Panc1 (cell line): ENCODE data around the gene FBXL17. TPM values are rescaled to one million over a fixed set of nuclear protein-coding genes. Genes with fewer than 3 reads are reported as not detected.

Source experiments
- ATAC-seq: fragments of 200-7000 bp; cut with Tn5 transposase; 2 replicates; pipeline ENCODE4 v1.9.1; 2020; ENCODE audit warnings: mild to moderate bottlenecking, moderate library complexity
- BruUV-seq: library from RNA; stranded (reverse); fragments of 400-500 nt; replicated peaks from 2 replicates; lab custom pipeline; 2021; lab: Mats Ljungman, UMichigan
- CTCF ChIA-PET: fragments of 300-600 bp; sonication (Branson Sonifier 250); formaldehyde crosslinking; loops from one replicate; lab custom pipeline; 2022; ENCODE audit warnings: antibody characterized with exemption; lab: Charles Lee
- POLR2A ChIA-PET: fragments of 300-600 bp; sonication (Branson Sonifier 250); formaldehyde crosslinking; loops from one replicate; lab custom pipeline; 2022; ENCODE audit warnings: antibody characterized with exemption; lab: Charles Lee
- DNase-seq: peaks from one replicate; pipeline ENCODE4 v3.0.0-alpha.2; 2010; ENCODE audit warnings: low read depth, low spot score
- H3K27ac ChIP-seq: 2 replicates; pipeline ENCODE4 v1.5.1; 2011; ENCODE audit warnings: mild to moderate bottlenecking, low read length, inconsistent platforms
- H3K27me3 ChIP-seq: fragments of 200-500 bp; sonication (Bioruptor generic); 2 replicates; pipeline ENCODE4 v1.6.0; 2014; ENCODE audit warnings: low read length, inconsistent platforms; ENCODE audit not compliant: control insufficient read depth, insufficient read depth
- H3K36me3 ChIP-seq: fragments of 200-500 bp; sonication (Bioruptor generic); 2 replicates; pipeline ENCODE4 v1.5.1; 2014; ENCODE audit warnings: inconsistent platforms, mild to moderate bottlenecking, low read length, moderate library complexity; ENCODE audit not compliant: control insufficient read depth, insufficient read depth
- H3K4me1 ChIP-seq: 2 replicates; pipeline ENCODE4 v1.5.1; 2011; ENCODE audit warnings: inconsistent platforms, mild to moderate bottlenecking, low read length, moderate library complexity; ENCODE audit not compliant: control insufficient read depth, insufficient read depth
- H3K4me3 ChIP-seq, 2 experiments: 2 replicates each; pipeline ENCODE4 v1.5.1; 2011 to 2012; ENCODE audit warnings: low read depth in 2 of 2, low read length in 2 of 2, mild to moderate bottlenecking in 2 of 2, inconsistent platforms in 1 of 2, moderate library complexity in 1 of 2
- H3K9me3 ChIP-seq: fragments of 200-500 bp; sonication (Bioruptor generic); 2 replicates; pipeline ENCODE4 v1.5.1; 2014; ENCODE audit warnings: low read depth, mild to moderate bottlenecking, inconsistent platforms, low read length, moderate library complexity; ENCODE audit not compliant: control insufficient read depth, insufficient read depth
- POLR2AphosphoS5 ChIP-seq: IDR thresholded peaks from 2 replicates; pipeline ENCODE4 v1.6.1; 2012; ENCODE audit warnings: mild to moderate bottlenecking, low read depth, low read length, moderate library complexity
- SIN3A ChIP-seq: IDR thresholded peaks from 2 replicates; pipeline ENCODE4 v1.6.1; 2012; ENCODE audit warnings: low read depth, mild to moderate bottlenecking, low read length, moderate library complexity, borderline replicate concordance; ENCODE audit not compliant: insufficient read depth
- TCF7L2 ChIP-seq: IDR thresholded peaks from 2 replicates; pipeline ENCODE4 v1.6.1; 2011; ENCODE audit warnings: mild to moderate bottlenecking, low read depth, low read length, inconsistent platforms
- in situ Hi-C: cut with HindIII; loops from 2 replicates; pipeline ENCODE4 v1.10.0; 2016; ENCODE audit warnings: low sequenced_read_pairs, low pct_unique_long_range_greater_than_20kb
- intact Hi-C: fragments of 100-400 bp; cut with micrococcal nuclease; formaldehyde crosslinking; loops from one replicate; pipeline ENCODE4 v1.10.0; 2022; ENCODE audit not compliant: unreplicated experiment
- total RNA-seq: library from RNA; stranded (reverse); gene quantifications from one replicate; pipeline ENCODE4 v1.2.1, GENCODE V29; 2021; ENCODE audit not compliant: unreplicated experiment
- TF ChIP-seq, protein P1 (sequence below): fragments of 450-650 bp; IDR thresholded peaks from 2 replicates; pipeline ENCODE4 v1.5.1; 2017; ENCODE audit warnings: mild to moderate bottlenecking
- TF ChIP-seq, protein P2 (sequence below), 2 experiments: IDR thresholded peaks; 2 replicates each; pipeline ENCODE4 v1.6.1; 2011 to 2012; ENCODE audit warnings: low read depth in 2 of 2, control low read depth in 1 of 2, low read length in 1 of 2, mild to moderate bottlenecking in 1 of 2, moderate library complexity in 1 of 2; ENCODE audit not compliant: insufficient read depth in 1 of 2

The FBXL17 gene
- total RNA-seq, 1 experiment from 2014 or later = 17.4 TPM

DNA sequence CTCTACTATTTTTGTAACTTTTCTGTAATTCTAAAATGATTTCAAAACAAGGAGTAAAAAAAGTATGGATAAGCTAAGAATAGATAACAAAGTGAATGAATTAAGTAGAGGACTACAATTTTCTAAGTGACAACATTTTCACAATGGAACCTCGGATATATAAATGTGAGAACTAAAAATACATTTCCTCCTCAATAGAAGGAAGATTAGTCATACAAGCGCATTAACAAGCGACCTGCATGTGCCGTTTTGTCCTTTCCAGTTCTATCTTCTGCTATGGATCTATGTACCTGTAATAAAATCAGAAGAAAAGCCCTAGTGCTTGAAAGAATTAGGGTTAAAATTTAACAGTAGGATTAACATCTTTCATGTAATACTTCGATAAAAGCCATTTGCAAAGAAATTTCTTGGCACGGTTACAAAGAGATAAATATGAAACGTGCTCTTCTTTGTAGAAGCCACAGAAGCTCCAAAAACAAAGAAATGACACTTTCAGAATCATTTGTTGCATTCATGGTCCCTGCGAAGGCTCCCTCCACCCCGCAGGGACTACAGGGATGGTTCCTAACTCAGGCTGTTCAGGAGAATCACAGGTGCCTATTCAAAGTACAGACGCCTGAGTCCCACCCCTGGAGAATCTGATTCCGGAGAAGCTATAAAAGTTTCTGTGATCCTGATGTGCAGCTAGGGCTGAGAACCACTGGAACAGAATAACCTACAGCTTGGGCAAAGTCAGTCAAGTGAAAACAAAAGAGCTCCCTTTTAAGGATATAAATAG, 494.5 kb downstream of the FBXL17 start:
- TF ChIP-seq SIN3A = no peak
- TF ChIP-seq, protein P1, sequence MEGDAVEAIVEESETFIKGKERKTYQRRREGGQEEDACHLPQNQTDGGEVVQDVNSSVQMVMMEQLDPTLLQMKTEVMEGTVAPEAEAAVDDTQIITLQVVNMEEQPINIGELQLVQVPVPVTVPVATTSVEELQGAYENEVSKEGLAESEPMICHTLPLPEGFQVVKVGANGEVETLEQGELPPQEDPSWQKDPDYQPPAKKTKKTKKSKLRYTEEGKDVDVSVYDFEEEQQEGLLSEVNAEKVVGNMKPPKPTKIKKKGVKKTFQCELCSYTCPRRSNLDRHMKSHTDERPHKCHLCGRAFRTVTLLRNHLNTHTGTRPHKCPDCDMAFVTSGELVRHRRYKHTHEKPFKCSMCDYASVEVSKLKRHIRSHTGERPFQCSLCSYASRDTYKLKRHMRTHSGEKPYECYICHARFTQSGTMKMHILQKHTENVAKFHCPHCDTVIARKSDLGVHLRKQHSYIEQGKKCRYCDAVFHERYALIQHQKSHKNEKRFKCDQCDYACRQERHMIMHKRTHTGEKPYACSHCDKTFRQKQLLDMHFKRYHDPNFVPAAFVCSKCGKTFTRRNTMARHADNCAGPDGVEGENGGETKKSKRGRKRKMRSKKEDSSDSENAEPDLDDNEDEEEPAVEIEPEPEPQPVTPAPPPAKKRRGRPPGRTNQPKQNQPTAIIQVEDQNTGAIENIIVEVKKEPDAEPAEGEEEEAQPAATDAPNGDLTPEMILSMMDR = no peak
- no peak for TF ChIP-seq POLR2AphosphoS5
- TF ChIP-seq TCF7L2 = no peak
- TF ChIP-seq, protein P2, sequence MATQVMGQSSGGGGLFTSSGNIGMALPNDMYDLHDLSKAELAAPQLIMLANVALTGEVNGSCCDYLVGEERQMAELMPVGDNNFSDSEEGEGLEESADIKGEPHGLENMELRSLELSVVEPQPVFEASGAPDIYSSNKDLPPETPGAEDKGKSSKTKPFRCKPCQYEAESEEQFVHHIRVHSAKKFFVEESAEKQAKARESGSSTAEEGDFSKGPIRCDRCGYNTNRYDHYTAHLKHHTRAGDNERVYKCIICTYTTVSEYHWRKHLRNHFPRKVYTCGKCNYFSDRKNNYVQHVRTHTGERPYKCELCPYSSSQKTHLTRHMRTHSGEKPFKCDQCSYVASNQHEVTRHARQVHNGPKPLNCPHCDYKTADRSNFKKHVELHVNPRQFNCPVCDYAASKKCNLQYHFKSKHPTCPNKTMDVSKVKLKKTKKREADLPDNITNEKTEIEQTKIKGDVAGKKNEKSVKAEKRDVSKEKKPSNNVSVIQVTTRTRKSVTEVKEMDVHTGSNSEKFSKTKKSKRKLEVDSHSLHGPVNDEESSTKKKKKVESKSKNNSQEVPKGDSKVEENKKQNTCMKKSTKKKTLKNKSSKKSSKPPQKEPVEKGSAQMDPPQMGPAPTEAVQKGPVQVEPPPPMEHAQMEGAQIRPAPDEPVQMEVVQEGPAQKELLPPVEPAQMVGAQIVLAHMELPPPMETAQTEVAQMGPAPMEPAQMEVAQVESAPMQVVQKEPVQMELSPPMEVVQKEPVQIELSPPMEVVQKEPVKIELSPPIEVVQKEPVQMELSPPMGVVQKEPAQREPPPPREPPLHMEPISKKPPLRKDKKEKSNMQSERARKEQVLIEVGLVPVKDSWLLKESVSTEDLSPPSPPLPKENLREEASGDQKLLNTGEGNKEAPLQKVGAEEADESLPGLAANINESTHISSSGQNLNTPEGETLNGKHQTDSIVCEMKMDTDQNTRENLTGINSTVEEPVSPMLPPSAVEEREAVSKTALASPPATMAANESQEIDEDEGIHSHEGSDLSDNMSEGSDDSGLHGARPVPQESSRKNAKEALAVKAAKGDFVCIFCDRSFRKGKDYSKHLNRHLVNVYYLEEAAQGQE (IDR thresholded peaks at IDR 0.05; ENCODE audit: insufficient read depth in 1 of 2, low read depth in 2 of 2, low read length in 1 of 2) = no peak
- ChIA-PET CTCF (no interaction called here), POLR2A (no interaction called here)
- no TSS peak for BruUV-seq
- DNase-seq (no peak), ATAC-seq (no peak)
- in situ Hi-C loops = no loop called here
- no peaks in the 10 kb centered on the region for H3K27me3 ChIP-seq
- H3K9me3 ChIP-seq = no peaks in the 10 kb centered on the region
- no peak overlapping the region for H3K27ac ChIP-seq
- intact Hi-C loops = no loop called here
- H3K36me3 ChIP-seq = no peaks in the 10 kb centered on the region
- no peaks in the 10 kb centered on the region for H3K4me1 ChIP-seq
- no peak overlapping the region for H3K4me3 ChIP-seq

DNA sequence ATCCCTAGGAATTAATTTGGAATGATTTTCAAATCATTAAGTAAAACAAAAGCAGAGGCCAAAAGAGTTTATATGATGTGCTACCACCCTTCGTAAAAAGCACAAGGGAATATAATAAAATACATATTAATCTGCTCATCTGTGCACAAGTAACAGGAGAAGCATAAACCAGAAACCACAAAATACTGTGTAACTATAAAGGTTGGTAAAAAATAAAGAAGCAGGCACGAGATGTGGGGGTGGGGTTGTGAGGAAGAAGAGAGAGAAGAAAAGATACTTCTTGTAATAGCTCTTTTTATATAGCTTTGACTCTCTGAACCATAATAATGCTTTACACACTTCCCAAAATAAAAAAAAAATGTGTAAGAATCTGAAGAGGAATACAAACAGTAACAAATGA, 496.3 kb downstream of the FBXL17 start:
- ChIA-PET CTCF (no interaction called here), POLR2A (no interaction called here)
- no peaks in the 10 kb centered on the region for H3K4me1 ChIP-seq
- H3K9me3 ChIP-seq = no peaks in the 10 kb centered on the region
- TF ChIP-seq SIN3A = no peak
- TF ChIP-seq, protein P2 (IDR thresholded peaks at IDR 0.05; ENCODE audit: insufficient read depth in 1 of 2, low read depth in 2 of 2, low read length in 1 of 2) = no peak
- TF ChIP-seq TCF7L2 = no peak
- TF ChIP-seq, protein P1 = no peak
- no peaks in the 10 kb centered on the region for H3K27me3 ChIP-seq
- DNase-seq = no peak
- no peaks in the 10 kb centered on the region for H3K36me3 ChIP-seq
- no peak overlapping the region for H3K4me3 ChIP-seq
- no peak for ATAC-seq
- no peak overlapping the region for H3K27ac ChIP-seq
- no TSS peak for BruUV-seq
- in situ Hi-C loops (no loop called here), intact Hi-C loops (no loop called here)
